Anterior cingulate cortex (tissue), 58 donors: ENCODE results near the gene CLDN3.

Experiments
- DNase-seq, 58 donors: peaks; one replicate each; lab custom pipeline; 2025; lab: John Stamatoyannopoulos, UW

CLDN3 gene

DNA sequence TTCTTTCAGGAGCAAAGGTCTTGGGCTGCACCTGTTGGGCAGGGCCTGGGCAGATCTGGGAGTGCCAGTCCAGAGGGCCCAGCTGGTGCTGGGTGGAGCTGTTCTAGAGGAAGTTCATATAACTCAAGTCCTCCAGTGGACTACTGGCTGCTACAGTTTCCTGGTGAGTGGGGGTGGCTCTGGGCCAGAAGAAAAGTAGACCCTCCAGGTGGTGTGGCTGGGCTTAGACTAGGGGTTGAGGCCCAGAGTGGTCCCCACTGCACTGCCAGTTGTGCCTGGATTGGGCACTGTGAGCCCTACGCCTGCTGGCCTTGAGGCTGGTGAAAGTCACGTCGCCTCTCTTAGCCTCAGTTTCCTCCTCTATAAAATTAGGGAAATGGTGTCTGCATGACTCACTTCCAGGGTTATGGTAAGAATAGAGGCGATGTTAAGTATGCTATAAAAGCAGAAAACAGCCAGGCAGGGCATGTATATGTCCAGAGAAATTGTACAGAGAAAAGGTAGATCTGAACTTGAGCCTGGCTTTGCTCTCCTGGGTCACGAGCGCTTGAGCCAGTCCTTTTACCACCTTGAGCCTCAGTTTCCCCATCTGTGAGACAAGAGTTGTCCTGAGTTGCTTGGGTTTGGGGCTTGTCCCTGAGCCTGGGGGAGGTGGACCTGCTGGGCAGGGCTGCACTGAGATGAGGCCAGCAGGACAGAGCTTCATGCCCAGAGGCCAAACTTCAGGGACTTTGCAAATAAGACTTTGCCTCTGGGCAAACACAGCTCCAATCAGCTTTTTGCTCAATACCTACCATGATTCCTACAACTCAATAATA, 3.8 kb upstream of the CLDN3 start:
- no peak for DNase-seq

GRCh38 chr7:73770860-73771670, 995 bp upstream of the CLDN3 start:
- DNase-seq = no peak

DNA sequence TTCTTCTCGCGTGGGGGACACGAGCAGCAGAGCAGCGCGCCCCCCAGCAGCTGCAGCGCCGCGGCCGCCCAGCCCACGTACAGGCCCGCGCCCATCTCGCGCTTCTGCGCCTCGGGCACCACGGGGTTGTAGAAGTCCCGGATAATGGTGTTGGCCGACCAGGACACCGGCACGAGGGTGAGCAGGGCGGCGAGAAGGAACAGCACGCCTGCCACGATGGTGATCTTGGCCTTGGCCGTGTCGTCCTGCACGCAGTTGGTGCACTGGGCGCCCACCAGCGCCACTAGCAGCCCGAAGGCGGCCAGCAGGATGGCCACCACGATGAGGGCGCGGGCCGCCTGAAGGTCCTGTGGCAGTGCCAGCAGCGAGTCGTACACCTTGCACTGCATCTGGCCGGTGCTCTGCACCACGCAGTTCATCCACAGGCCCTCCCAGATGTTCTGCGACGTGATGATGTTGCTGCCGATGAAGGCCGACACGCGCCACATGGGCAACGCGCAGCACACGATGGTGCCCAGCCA, 529 bp downstream of the CLDN3 start:
- no peak for DNase-seq

DNA sequence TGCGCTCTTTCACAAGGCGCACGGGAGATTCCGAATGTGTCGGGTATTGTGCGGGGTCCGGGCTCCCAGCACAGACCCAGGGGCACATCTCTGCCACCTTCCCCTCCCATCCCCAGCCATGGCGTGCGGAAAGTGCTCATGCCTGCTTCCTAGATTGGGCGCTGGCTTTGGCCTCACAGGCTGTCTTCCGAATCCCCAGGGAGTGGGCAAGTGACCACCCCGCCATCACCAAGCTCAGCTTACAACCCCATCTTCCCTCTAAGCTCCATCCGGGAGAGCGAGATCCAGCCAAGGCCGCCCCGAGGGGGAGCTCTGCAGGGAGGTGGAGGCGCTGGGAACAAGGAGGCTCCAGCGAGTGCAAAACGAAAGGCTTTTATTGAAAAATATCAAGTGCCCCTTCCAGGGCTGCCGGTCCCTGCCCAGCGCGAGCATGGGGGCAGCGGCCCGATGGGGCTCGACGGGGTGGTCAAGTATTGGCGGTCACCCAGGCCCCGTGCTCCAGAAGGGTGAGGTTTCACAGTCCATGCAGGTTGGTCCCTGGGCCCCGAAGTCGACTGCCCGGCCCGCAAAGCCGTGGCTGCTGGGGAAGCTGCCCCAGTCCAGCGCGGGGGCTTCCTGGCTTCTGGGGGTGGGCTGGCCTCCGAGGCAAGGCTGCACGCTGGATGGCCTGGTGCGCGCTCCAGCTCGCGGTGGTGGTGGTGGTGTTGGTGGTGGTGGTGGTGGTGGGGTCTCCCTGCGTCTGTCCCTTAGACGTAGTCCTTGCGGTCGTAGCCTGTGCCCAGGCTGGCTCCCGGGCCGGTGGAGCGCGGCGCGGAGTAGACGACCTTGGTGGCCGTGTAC, 1.2 kb downstream of the CLDN3 start:
- DNase-seq = no peak

- DNase-seq = no peak
Measured at GRCh38 chr7:73766556-73767229, 3.4 kb downstream of the CLDN3 start.

- no peak for DNase-seq
Measured at GRCh38 chr7:73762659-73762999, 7.4 kb downstream of the CLDN3 start.

DNA sequence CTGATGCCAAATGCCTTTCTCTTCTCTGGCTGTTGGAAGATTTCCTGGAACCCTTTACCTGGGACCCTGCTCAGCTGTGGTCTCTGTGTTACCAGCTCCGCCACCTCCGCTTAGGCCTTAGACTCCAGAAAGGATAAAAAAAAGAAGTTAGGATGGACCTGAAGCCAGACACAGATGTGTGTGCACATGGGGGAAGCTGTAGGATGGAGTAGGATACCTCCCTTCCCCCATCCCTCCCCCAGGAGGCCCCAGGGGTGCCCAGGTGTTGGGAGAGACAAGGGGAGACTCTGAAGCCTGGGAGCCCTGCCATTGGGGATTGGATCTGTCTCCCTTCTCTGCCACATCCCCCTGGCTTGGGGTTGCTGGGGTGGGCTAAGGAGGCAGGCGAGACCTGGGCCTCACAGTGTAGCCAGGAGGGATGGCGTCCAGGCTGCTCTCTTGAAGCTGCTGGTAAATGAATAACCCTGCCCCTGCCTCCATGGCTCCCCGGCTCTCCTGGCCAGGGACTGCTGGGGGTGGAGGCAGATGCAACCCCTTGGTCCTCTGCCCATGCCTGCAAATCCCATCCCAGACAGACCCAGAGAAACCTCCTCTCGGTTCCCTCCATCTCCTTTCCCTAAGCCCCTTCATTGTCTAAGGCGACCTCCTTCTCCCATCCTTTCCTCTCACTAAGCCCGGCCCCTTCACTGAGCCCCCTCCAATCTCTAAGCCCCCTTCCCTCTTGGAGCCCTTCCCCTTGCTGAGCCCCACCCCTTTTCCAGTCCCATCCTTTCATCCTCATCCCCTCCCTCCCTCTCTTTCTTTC, 8.0 kb downstream of the CLDN3 start:
- no peak for DNase-seq

DNA sequence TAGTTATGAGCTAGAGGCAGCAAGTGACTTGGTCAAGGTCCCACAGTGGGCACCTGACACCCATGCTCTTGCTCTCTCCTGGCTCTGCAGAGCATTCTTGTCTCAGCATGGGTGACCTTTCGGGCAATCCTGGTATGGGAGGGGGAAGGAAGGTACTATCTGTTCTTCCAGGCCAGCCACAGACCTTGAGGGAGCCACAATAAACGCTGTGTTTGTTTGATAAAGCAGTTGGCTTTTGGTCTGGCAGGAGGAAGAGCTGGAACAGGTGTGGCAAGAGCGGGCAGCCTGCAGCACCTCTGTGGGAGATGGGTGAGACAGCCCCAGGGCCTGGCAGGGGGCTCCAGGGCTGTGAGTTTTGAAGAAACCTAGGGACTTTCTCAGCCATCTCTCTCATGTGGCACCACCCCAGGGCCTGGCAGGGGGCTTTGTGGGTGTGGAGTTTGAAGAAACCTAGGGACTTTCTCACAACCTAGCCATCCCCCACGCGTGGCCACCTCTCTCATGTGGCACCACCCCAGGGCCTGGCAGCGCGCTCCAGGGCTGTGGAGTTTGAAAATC, 11.4 kb downstream of the CLDN3 start:
- DNase-seq = no peak

DNA sequence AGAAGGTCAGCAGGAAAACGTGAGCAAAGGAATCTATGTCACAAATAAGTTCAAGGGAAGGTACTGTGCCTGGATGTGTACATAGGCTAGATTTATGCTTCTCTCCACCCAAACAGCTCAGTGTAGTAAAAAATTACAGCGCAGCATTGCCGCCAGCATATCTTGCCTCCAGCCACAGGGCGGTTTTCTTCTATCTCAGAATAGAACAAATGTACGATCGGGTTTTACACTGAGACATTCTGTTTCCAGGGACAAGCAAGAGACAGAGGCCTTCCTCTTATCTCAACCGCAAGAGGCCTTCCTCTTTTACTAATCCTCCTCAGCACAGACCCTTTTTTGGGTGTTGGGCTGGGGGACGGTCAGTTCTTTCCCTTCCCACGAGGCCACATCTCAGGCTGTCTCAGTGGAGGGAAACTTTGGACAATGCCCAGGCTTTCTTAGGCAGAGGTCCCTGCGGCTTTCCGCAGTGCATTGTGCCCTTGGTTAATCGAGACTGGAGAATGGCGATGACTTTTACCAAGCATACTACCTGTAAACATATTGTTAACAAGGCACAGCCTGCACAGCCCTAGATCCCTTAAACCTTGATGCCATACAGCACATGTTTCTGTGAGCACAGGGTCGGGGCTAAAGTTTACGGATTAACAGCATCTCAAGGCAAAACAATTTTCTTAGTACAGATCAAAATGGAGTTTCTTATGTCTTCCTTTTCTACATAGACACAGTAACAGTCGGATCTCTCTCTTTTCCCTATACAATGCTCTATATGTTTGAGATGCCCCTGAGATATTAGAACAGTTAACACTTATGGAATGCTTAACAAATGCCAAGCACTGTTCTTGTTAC, 19.9 kb downstream of the CLDN3 start:
- peak in 4 of 58 donors; percentile 5 to 36 (median 29) for DNase-seq

DNA sequence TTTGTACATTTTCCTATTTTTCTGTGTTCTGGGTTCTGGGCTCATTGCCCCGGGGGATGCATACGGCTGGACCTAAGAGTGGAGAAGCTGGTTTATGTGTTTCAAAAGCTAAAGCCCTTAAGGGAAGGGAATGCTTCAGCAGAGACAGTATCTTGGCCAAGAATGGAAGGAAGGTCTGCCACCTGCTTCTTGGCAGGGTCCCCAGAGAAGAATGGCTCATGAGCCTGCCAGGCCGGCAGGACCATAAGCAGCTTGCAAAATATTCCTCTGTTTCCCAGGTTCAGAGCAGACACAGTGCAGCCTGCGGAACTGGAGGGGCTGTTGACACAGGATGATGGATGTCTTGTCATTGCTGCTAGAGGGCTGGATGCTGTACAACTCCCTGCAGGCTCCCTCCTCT, 23.7 kb downstream of the CLDN3 start:
- peak in 6 of 58 donors; percentile 5 to 19 (median 12) for DNase-seq

DNA sequence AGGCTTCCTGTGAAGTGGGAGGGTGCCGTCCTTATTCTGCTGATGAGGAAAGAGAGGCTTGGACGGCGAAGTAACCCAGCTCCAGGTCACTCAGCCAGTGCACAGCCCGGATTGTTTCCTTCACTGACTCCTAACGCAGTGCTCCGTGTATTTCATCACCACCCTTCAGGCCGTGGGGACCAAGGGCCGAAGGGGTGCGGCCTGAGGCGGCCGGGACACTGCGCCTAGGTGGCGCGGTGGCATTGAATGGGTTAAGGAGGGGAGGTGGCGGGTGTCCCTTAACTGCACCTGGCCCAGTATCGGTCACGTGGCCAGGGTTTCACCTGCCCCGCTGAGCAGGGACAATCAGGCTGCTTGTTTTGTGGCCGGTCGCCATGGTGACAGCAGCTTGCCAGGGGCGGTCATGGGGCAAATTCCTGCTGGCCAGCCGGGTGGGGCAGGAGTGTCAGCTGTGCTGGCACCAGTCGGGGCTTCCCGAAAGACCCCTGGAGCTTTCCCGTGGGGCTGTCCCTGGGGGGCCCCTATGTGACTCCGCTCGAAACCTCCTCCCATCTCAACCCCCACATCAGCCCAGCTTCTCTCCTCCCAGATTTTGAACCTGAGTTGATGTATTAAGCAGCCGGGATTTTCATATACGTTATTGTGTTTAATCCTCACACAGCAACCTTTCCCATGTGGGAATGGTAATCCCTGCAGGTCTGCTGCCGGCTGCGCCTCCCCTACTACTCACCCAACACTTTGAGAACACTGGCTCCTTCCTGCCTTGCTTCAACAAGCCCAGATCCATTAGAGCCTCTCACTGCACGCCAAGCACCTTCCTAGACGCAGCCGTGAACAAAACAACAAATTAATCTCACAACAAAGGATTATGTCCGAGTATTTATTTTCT, 27.1 kb downstream of the CLDN3 start:
- DNase-seq = peak in 31 of 58 donors; percentile 7 to 77 (median 30)

GRCh38 chr7:73742338-73742752, 27.7 kb downstream of the CLDN3 start:
- no peak for DNase-seq

- DNase-seq = no peak
Measured at GRCh38 chr7:73741600-73741999, 28.5 kb downstream of the CLDN3 start.

GRCh38 chr7:73740771-73741170, 29.3 kb downstream of the CLDN3 start:
- DNase-seq = no peak

- no peak for DNase-seq
Measured at GRCh38 chr7:73740212-73740611, 29.9 kb downstream of the CLDN3 start.

DNA sequence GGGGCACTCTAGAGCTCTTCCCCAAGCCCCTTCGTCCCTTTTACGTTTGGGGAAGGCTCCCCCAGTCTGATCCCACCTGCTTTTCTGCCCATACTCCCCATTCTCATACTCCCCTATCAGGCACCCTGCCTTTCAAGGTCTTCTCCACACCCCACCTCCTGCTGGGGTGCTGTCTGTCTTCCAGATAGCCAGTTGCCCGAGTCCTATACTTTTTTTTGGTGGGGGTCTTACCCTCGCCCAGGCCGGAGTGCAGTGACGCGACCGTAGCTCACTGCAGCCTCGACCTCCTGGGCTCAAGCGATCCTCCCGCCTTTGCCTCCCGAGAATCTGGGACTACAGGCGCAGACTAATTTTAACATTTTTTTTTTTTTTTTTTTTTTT, 30.7 kb downstream of the CLDN3 start:
- peak in 2 of 58 donors; percentile 34 to 44 for DNase-seq
